Measurements from ENCODE around the gene PPP1R16B.

Gene PPP1R16B

GRCh38 chr20:38896009-38896594 is 90.6 kb downstream of the PPP1R16B start:
- DNase-seq (ENCODE audit: low read depth, low spot score): no peak
- no peak overlapping the region for H3K4me3 ChIP-seq (ENCODE audit: low read depth, low read length)
- in situ Hi-C loops (cut with HindIII; ENCODE audit: low sequenced_read_pairs): no loop called here
- TF ChIP-seq CTCF (IDR thresholded peaks at IDR 0.05; ENCODE audit: low read depth, low read length): no peak

GRCh38 chr20:38897267-38897666 is 91.8 kb downstream of the PPP1R16B start:
- TF ChIP-seq CTCF (IDR thresholded peaks at IDR 0.05; ENCODE audit: low read depth, low read length): no peak

GRCh38 chr20:38900606-38901005 is 95.1 kb downstream of the PPP1R16B start:
- no peak for TF ChIP-seq CTCF (IDR thresholded peaks at IDR 0.05; ENCODE audit: low read depth, low read length)
- no peak overlapping the region for H3K4me3 ChIP-seq (ENCODE audit: low read depth, low read length)
- in situ Hi-C loops (cut with HindIII; ENCODE audit: low sequenced_read_pairs): no loop called here
- DNase-seq (ENCODE audit: low read depth, low spot score): no peak

More at GRCh38 chr20:38897267-38897666, 91.8 kb downstream of the PPP1R16B start:
- no peak overlapping the region for H3K4me3 ChIP-seq (ENCODE audit: low read depth, low read length)
- in situ Hi-C loops (cut with HindIII; ENCODE audit: low sequenced_read_pairs): no loop called here
- no peak for DNase-seq (ENCODE audit: low read depth, low spot score)

GRCh38 chr20:38902601-38903000 is 97.1 kb downstream of the PPP1R16B start:
- no peak overlapping the region for H3K4me3 ChIP-seq (ENCODE audit: low read depth, low read length)
- DNase-seq (ENCODE audit: low read depth, low spot score): no peak
- TF ChIP-seq CTCF (IDR thresholded peaks at IDR 0.05; ENCODE audit: low read depth, low read length): no peak
- in situ Hi-C loops (cut with HindIII; ENCODE audit: low sequenced_read_pairs): no loop called here

- H3K4me3 ChIP-seq (ENCODE audit: low read depth, low read length): no peak overlapping the region
- no peak for TF ChIP-seq CTCF (IDR thresholded peaks at IDR 0.05; ENCODE audit: low read depth, low read length)
- no peak for DNase-seq (ENCODE audit: low read depth, low spot score)
- in situ Hi-C loops (cut with HindIII; ENCODE audit: low sequenced_read_pairs): no loop called here
These were observed 97.8 kb downstream of the PPP1R16B start for GRCh38 chr20:38903335-38903734.

GRCh38 chr20:38905375-38905774 is 99.9 kb downstream of the PPP1R16B start:
- in situ Hi-C loops (cut with HindIII; ENCODE audit: low sequenced_read_pairs): no loop called here
- no peak for TF ChIP-seq CTCF (IDR thresholded peaks at IDR 0.05; ENCODE audit: low read depth, low read length)
- no peak overlapping the region for H3K4me3 ChIP-seq (ENCODE audit: low read depth, low read length)
- DNase-seq (ENCODE audit: low read depth, low spot score): no peak
